GM18498 (cell line): ENCODE data around the gene KRTAP10-2.

Experiments
- ATAC-seq: cut with Tn5 transposase; IDR thresholded peaks from one replicate; pipeline ENCODE4 v1.9.1; 2021; ENCODE audit warnings: mild to moderate bottlenecking, moderate library complexity; ENCODE audit not compliant: unreplicated experiment

KRTAP10-2 gene

GRCh38 chr21:44527156-44527982 lies 23.9 kb downstream of the KRTAP10-2 start:
- ATAC-seq, result no peak

GRCh38 chr21:44526096-44526997 lies 25.0 kb downstream of the KRTAP10-2 start:
- ATAC-seq, result no peak

- no peak for ATAC-seq
Observed at GRCh38 chr21:44525391-44526095, 25.8 kb downstream of the KRTAP10-2 start.

- no peak for ATAC-seq
Observed at GRCh38 chr21:44524414-44525371, 26.6 kb downstream of the KRTAP10-2 start.

- no peak for ATAC-seq
Observed at GRCh38 chr21:44523567-44524413, 27.5 kb downstream of the KRTAP10-2 start.

- ATAC-seq, result no peak
Observed at GRCh38 chr21:44522753-44523204, 28.5 kb downstream of the KRTAP10-2 start.

GRCh38 chr21:44521928-44522752 lies 29.2 kb downstream of the KRTAP10-2 start:
- no peak for ATAC-seq

GRCh38 chr21:44521301-44521927 lies 29.9 kb downstream of the KRTAP10-2 start:
- no peak for ATAC-seq

- ATAC-seq, result no peak
Observed at GRCh38 chr21:44520326-44521300, 30.7 kb downstream of the KRTAP10-2 start.

- ATAC-seq, result no peak
Observed at GRCh38 chr21:44519346-44520325, 31.7 kb downstream of the KRTAP10-2 start.

- ATAC-seq, result no peak
Observed at GRCh38 chr21:44518686-44519085, 32.6 kb downstream of the KRTAP10-2 start.

GRCh38 chr21:44517175-44517899 lies 34.0 kb downstream of the KRTAP10-2 start:
- ATAC-seq, result no peak

- ATAC-seq, result no peak
Observed at GRCh38 chr21:44516828-44517174, 34.5 kb downstream of the KRTAP10-2 start.

- no peak for ATAC-seq
Observed at GRCh38 chr21:44516342-44516741, 35.0 kb downstream of the KRTAP10-2 start.
